Measurements from ENCODE around the gene BTBD2. TPM values are rescaled to one million over a fixed set of nuclear protein-coding genes. Genes with fewer than 3 reads are reported as not detected.

The BTBD2 gene
- total RNA-seq, 1 donor from 2014 or later: 62.0 TPM

DNA sequence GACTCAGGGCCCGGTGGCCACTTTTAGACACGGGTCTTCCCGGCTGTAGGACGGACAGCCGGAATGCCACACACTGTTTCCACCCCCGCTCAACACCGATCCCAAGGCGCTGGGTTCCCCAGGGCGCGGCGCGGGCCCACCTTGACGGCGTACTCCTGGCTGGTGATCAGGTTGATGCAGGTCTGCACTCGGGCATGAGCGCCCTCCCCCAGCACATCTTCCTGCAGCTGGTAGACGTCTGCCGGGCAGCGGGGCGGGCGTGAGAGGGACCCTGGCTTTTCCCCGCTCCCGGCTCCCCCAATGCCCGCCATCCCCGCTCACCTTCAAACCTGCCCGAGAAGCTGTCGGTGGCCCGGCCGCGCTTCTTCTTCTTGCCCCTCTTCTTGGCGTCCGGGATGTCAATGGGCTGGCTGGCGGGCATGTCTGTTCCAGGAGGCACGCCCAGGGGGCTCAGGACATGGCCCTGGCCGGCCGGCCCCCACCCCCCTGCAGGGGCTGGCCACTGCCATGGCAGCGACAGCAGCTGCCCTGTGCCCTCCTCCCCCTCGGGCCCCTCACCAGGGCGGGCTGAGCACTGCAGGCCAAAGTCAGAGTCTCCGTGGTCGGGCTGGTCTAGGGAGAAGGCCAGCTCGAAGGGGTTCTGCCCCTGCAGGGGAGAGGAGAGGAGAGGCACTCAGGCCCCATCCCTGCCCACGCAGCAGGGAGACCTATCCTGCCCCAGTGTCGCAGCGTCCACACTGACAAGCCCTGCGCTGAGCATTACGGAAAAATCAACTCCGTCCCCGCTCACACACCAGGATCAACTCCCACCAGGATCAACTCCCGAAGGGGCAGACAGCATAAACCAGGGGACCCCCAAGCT is 30.8 kb upstream of the BTBD2 start:
- H3K27ac ChIP-seq: peak overlapping the region; percentile 56
- peaks cover 75% of the 10 kb centered on the region for H3K36me3 ChIP-seq
- no peak for ATAC-seq
- peaks cover 84% of the 10 kb centered on the region for H3K4me1 ChIP-seq
- H3K27me3 ChIP-seq (ENCODE audit: low read depth): no peaks in the 10 kb centered on the region
- DNase-seq: no peak
- TF ChIP-seq, protein P1, sequence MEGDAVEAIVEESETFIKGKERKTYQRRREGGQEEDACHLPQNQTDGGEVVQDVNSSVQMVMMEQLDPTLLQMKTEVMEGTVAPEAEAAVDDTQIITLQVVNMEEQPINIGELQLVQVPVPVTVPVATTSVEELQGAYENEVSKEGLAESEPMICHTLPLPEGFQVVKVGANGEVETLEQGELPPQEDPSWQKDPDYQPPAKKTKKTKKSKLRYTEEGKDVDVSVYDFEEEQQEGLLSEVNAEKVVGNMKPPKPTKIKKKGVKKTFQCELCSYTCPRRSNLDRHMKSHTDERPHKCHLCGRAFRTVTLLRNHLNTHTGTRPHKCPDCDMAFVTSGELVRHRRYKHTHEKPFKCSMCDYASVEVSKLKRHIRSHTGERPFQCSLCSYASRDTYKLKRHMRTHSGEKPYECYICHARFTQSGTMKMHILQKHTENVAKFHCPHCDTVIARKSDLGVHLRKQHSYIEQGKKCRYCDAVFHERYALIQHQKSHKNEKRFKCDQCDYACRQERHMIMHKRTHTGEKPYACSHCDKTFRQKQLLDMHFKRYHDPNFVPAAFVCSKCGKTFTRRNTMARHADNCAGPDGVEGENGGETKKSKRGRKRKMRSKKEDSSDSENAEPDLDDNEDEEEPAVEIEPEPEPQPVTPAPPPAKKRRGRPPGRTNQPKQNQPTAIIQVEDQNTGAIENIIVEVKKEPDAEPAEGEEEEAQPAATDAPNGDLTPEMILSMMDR (IDR thresholded peaks at IDR 0.05): no peak
- intact Hi-C loops (cut with DNase I): no loop called here
- H3K9me3 ChIP-seq: no peaks in the 10 kb centered on the region
- peak overlapping the region; percentile 6 for H3K4me3 ChIP-seq

DNA sequence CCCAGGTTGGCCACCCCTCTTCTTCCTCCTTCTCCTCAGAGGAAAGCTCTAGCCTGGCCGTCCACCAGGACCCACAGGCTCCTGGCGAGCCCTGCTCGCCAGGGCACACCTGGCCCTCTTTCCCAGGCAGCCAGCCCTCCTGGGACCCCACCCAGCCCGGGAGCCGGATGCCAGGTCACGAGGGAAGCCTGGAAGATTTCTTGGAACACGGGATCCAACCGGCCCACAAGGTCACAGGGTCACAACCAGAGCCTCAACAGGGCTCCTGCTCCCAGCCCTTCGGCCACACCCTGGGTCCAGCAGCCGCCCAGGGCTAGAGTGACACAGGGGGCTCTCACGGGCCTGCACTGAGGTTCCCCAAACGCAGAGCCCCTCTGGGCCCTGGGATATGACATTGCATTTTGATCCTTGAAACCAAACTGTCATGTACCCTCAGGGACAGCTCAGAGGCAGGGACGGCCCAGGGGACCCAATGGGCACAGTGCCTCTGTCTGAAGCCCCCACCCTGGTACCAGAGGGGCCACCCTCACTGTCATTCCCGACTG is 30.1 kb upstream of the BTBD2 start:
- intact Hi-C loops (cut with DNase I): no loop called here
- TF ChIP-seq, protein P1 (IDR thresholded peaks at IDR 0.05): no peak
- Histone ChIP-seq H3K27ac (peak overlapping the region; percentile 56), H3K27me3 (ENCODE audit: low read depth) (no peaks in the 10 kb centered on the region), H3K9me3 (no peaks in the 10 kb centered on the region), H3K4me1 (peaks cover 91% of the 10 kb centered on the region), H3K36me3 (peaks cover 82% of the 10 kb centered on the region), H3K4me3 (peak overlapping the region; percentile 6)
- no peak for DNase-seq
- no peak for ATAC-seq

GRCh38 chr19:2044709-2045500 is 29.4 kb upstream of the BTBD2 start:
- H3K4me3 ChIP-seq: no peak overlapping the region
- no peaks in the 10 kb centered on the region for H3K9me3 ChIP-seq
- TF ChIP-seq, protein P1 (IDR thresholded peaks at IDR 0.05): no peak
- H3K27me3 ChIP-seq (ENCODE audit: low read depth): no peaks in the 10 kb centered on the region
- no peak for DNase-seq
- peaks cover 96% of the 10 kb centered on the region for H3K4me1 ChIP-seq
- peak overlapping the region; percentile 56 for H3K27ac ChIP-seq
- intact Hi-C loops (cut with DNase I): no loop called here
- H3K36me3 ChIP-seq: peaks cover 88% of the 10 kb centered on the region
- no peak for ATAC-seq

DNA sequence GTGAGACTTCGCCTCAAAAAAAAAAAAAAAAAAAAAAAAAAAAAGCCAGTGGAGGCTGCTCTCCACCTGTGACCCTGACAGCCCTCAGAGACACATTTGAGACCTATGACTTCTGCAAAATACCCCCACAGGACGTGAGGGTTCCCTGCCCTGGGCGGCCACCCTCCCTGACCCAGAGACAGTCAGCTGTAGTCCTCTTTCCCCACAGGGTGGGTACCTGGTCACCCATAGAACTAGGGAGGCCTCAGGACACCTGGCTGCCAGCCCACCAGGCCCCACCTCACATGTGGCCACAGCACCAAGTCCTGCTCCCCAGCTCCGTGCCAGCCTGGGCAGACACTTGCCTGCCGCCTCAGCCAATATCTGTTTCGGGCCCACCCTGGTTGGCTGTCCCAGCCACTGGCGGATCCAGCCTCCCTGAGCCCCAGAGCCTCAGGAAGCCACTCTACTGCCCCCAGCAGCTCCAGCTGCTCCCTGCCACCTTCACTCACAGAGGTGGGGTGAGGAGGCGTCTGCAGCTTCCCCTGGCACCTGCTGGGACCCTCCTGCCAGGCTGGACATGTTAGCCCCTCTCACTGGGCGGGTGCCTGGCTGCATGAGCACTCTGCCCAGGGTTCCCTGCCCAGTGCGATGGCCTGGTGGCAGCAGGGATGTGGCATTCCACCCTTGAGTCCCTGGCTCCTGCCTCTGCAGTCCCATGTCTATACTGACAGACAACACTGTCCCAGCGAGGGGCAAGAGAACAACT is 28.6 kb upstream of the BTBD2 start:
- Histone ChIP-seq H3K4me3 (no peak overlapping the region), H3K36me3 (peaks cover 91% of the 10 kb centered on the region), H3K27ac (peak overlapping the region; percentile 56), H3K27me3 (ENCODE audit: low read depth) (no peaks in the 10 kb centered on the region), H3K9me3 (no peaks in the 10 kb centered on the region), H3K4me1 (peaks cover 91% of the 10 kb centered on the region)
- DNase-seq (no peak), ATAC-seq (no peak)
- TF ChIP-seq, protein P1 (IDR thresholded peaks at IDR 0.05): no peak
- intact Hi-C loops (cut with DNase I): no loop called here

DNA sequence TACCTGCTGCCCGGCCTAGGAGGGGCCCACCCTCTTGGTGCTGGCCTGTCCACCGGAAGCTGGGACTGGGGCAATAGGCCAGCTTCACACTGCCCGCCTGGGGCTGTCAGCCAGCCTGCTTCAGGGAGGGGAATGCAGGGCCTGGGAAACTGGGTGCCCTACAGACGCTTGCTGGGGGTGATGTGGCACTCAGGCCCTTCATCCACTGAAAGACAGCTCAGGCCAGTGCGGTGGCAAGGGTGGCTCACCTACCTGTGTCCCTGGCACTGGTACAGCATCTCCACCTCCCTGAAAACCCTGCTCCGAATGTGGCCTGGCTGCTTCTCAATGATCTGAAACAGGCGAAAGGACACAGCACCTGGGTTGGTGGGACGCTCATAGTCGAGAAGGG is 27.7 kb upstream of the BTBD2 start:
- no peak for ATAC-seq
- TF ChIP-seq, protein P1 (IDR thresholded peaks at IDR 0.05): no peak
- DNase-seq: peak; percentile 46
- intact Hi-C loops (cut with DNase I): no loop called here
- Histone ChIP-seq H3K27me3 (ENCODE audit: low read depth) (no peaks in the 10 kb centered on the region), H3K36me3 (peaks cover 91% of the 10 kb centered on the region), H3K4me1 (peaks cover 82% of the 10 kb centered on the region), H3K9me3 (no peaks in the 10 kb centered on the region), H3K27ac (peak overlapping the region; percentile 88), H3K4me3 (no peak overlapping the region)
